HG03280 (cell line): ENCODE measurements around the gene ASPG.

ENCODE experiments used
- ATAC-seq: cut with Tn5 transposase; IDR thresholded peaks from one replicate; pipeline ENCODE4 v1.9.1; 2021; ENCODE audit warnings: mild to moderate bottlenecking, moderate library complexity; ENCODE audit not compliant: unreplicated experiment

Gene ASPG

DNA sequence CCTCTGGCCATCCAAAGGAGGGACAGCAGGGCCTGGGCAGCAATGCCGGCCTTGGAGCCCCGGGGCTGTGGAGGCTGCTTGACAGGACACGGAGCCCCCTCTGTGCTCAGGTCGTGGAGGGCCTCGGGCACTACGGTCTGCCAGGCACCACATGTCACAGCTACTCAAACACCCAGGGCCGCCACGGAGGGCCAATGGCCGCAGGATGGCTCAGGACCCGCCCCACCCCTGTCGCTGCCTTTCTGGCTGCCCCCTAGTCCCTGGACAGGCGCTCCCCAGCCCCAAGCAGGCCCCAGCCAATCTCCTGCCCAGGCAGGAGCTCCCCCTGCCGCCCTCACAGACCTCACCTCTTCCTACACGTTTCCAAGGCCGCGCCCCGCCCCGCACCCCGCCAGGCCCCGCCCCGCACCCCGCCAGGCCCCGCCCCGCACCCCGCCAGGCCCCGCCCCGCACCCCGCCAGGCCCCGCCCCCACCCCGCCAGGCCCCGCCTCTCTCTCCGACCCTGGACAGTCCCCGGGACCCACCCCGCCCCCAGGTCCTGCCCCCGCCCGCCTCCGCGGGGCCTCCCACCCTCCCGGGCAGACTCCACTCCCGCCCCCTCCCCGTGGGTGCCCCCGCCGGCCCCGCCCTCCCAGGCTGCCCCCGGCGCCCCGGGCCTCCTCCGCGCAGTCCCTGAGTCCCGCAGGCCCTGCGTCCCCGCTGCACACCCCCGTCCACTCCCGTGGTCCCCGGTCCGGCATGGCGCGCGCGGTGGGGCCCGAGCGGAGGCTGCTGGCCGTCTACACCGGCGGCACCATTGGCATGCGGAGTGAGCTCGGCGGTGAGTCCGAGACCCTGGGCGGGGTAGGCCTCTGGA is at the start of gene ASPG:
TSS of gene ASPG (plus strand) at position 669 of the 857 bp plus-strand sequence. CDS start at position 740, 71 bp downstream.
- no peak for ATAC-seq

DNA sequence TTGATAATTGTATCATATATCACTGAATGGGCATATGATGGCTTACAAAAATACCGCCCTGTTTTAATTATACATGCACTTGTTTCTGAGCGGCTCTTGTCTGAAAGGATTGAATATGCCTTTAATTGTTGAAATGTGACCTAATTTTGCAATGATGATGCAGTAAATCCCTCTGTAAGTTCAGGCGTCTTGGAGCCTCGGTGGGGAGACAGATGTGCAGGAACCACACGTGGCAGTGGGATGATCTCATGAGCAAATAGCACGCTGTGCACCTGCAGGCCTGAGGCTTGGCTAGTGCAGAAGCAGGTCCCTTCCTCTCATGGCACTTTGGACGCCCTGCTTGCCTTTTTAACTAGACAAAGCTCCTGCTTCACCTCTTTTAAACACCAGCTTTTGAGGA is 49.3 kb upstream of the ASPG start:
- ATAC-seq, result no peak

DNA sequence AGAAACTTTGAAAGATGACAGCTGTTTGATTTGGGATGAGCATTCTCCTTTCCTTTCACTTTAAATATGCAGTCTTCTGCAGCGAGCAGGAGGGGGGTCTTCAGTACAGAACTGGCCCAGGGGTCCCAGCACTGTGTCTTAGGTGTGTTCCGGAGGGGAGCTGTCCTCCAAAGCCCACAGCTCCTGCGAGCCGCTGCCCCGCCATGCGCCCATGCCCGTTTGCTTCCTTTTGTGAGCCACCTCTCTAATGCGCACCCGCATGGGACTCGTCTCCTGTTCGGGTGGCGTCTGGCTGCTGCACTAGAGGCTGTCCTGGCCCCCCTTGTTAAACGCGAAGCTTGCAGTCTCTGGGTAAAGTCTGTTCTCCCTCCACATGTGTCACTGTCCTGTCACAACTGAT is 48.4 kb upstream of the ASPG start:
- ATAC-seq, result no peak

DNA sequence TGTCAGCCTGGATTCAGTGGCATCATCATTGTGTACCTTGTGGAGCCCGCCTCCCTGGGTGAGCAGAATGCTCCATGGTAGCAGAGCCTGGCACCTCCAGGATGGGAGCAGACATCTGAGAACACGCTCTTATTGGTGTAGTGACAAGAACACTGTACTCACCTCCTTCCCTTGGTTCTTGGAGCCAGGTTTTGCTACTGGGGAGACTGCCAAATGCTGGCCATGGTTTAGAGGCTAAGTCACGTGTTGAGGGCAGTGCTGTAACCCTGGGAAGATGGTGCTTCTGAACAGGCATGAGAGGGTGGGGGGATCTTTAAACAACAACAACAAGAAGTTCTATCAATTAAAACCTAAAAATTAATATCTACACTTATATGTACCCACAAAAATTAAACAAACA is 47.6 kb upstream of the ASPG start:
- ATAC-seq, result no peak

DNA sequence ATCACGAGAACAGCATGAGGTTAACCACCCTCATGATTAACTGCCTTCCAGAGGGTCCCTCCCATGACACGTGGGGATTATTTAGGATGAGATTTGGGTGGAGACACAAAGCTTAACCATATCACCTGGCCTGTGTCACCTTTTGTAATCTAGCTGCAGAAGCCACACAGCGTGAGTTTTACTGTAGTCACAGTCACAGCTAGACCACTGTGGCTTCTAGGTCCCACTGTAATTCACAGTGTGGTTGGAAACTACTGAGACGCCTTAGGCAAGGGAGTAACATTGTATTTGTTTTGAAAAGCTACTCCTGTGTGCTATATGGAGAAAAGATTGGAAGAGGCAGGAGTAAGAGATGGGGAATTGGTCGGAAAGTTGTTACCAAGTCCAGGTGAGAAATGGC is 46.3 kb upstream of the ASPG start:
- ATAC-seq, result no peak

DNA sequence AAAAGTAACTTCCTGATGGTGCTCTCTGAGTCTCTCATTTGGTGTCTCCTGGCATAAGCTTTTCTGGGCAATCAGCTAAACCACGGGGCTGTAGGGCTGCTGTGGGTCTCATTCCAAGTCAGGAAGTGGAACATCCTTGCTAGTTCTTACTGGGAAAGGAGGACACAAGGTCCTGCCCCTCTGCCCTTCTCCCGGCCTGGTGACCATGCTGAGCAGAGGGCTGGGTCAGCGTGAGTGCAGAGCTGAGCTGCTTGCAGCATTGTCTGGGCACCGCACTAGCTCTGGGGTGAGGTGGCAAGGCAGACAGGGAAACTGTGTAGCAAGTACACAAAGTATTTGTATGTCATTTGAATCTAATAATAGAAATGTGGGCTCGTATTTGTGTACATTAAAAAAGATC is 45.0 kb upstream of the ASPG start:
- ATAC-seq, result no peak

DNA sequence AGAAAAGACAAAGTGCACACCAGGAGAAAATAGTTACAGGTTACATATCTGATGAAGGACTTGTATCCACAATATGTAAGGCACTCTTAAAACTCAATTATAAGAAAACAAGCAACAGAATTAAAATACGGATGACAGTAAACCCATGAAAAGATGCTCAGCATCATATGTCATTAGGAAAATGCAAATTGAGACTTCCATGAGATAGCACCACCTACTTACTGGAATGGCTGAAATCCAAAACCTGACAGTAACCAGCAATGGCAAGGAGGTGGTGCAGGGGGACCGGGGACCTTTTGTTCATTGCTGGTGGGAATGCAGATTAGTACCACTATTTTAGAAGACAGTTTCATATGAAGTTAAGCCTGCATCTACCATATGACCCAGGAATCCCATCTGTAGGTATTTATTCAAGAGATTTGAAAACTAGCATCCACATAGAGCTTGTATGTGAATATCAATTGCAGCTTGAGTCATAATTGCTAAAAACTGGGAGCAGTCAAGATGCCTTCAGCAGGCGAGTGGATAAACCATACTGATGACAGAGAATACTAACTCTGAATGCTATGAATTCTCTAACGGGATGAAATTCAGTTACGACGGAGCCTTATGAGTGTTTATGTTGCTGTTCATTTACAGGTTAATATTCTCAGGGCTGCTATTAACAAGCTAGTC is 43.9 kb upstream of the ASPG start:
- no peak for ATAC-seq

DNA sequence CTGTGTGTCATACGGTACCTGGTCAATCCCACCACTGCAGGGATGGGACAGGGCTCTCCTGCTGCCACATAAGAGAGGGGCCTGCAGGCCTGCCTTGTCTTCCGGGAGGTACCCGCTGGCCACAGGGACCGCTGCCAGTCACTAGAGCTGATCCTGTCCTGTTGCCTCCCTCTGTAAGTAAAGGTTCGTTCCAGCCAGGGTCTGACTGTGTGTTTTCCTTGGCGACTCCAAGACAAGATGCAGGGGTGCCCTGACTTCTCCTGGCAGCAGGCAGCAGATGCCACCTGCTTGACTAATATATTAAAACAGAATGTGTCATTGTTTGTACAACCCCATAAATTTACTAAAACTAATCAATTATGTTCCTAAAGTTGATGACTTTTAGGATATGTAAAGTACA is 41.5 kb upstream of the ASPG start:
- no peak for ATAC-seq

DNA sequence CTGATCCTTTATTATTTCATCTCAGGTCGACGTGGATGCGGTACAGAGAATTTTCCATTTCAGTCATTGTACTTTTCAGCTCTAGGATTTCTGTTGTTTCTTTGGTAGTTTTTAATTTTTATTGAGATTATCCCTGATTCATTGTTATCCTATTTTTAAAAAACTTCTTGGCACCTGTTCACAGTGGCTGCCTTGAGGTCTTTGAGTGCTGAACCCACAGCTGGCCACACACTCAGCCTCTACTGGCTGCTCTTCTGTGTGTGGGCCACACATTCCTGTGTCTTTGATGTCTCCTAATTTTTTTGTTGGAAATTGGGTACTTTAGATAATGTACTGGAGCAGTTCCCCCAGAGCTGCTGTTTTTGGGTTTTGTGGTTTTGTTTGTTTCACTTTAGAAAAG is 37.7 kb upstream of the ASPG start:
- no peak for ATAC-seq

DNA sequence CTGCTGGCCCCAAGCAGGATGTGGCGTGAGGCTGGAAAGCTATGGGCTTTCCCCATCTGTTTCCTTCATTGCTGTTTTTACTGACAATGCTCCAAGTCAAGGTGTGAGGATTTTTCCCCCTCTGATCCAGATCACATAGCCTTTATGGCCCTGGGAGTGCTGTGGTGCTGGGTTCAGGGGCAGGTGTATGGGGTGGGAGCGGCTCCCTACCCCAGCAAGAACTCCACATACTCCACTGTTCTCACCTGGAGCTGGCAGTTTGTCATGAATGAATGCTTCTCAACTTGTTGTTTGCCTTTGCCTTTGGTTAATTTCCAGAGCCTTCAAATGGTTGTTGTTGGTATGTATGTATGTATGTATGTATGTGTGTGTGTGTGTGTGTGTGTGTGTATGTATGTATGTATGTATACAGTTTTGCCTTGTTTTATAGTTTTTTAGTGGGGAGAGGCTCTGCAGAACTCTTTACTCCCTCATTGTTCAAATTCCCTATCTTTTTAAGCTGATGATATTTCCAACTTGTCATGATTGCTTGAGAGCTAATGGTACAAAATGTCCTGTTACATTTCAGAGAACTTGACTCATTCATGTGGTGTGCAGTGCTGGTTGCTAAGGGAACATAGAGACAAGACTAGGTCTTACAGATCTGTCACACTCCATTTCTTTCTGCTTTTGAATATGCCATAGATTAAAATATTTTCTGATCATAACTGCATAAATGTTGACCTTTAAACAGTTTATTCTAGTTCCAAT is 36.6 kb upstream of the ASPG start:
- no peak for ATAC-seq

DNA sequence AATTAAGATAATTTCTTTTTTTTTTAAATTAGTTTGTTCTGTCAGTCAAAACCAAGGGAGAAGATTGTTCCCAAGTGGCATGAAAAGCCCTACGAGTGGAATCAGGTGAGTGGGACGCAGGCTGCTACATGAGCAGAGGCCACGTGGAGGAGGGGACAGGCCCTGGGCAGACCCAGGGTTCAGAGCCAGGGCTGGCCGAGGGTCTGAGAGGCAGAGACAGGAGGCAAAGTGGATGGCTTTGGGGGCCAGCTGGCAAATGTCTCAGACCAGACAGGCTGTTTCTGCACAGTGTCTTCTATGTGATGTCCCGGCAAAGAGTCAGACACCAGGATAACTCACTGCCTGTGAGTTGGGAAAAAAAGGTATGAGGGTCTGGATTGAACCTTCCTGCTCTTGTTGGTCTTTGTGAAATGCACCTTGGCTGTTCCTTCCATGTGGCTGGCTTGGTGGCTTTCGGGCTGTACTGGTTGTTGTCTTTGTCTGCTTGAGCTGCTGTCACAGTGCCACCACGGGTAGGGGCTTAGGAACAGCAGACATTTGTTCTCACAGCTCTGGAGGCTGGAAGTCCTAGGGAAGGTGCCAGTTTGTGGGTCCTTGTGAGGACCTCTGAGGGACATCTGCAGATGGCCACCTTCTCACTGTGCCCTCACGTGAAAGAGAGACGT is 35.8 kb upstream of the ASPG start:
- no peak for ATAC-seq

DNA sequence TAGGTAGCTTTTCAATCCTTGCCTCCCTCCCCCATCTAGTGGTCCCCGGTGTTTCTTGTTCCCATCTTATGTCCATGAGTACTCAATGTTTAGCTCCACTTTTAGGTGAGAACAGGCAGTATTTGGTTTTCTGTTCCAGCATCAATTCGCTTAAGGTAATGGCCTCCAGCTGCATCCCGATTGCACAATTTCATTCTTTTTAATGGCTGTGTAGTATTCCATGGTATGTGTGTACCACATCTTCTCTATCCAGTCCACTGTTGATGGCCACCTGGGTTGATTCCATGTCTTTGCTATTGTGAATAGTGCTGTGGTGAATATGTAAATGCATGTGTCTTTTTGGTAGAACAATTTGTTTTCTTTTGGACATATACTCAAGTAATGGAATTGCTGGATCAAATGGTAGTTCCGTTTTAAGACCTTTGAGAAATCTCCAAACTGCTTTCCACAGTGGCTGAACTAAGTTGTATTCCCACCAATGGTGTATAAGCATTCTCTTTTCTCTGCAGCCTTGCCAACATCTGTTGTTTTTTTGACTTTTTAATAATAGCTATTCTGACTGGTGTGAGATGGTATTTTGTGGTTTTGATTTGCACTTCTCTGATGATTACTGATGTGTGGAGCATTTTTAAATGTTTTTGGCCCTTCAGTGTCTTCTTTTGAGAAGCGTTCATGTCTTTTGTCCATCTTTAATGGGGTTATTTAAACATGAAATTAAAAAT is 34.2 kb upstream of the ASPG start:
- no peak for ATAC-seq

DNA sequence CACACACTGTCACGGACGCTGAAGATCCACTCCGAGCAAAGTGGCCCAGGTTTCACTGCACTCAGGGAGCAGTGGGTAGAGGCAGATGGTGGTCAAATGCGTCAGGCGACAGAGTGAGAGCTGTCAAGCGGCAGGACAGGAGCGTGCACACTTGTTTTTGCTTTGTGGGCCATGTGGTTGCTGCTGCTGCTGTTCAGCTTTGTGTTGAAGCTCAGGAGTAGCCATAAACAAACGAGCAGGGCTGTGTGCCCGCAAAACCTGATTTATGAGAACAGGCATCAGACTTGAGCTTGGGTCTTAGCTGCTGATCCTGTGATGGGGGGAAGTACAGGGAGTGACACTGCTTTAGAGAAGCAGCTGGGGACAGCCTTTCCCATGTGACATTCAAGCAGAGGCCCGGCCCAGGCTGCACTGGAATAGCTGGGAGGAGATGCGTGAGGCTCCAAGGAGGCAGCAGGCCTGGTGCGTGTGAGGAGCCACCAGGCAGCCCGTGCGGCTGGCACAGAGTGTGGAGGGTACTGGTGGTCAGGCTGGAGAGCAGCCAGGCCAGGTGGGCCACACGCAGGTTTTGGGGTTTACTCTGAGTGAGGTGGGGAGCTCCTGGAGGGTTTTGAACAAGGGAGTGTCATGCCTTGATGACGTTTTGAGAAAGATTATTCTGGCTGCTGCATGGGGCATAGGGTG is 31.1 kb upstream of the ASPG start:
- no peak for ATAC-seq

DNA sequence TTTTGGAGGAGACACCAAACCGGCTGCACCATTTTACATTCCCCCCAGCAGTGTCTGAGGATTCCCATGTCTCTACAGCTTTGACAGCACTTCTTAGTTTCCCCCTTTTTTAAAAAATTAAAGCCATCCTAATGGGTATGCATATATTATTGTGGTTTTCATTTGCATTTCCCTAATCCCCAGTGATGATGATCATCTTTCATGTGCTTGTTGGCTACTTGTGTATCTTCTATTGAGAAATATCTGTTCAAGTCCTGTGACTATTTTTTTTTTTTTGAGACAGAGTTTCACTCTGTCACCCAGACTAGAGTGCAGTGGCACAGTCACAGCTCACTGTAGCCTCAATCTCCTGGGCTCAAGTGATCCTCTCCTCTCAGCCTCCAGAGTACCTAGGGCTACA is 23.2 kb upstream of the ASPG start:
- ATAC-seq, result no peak

DNA sequence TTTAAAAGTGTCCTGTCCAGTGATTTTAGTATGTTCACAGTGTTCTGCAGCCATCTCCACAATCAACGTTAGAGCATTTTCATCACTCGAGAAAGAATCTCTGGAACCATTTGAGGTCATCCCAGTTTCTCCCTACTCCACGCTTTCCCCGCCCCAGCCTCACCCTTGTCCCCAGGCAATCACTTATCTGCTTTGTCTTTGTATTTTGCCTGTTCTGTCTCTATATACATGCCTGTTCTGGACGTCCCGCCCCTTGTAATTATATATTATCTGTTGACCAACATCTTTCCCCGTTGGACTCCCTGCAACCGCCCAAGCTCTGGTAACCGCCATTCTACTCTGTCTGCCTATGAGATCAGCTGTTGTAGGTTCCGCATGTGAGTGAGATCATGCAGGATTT is 21.5 kb upstream of the ASPG start:
- no peak for ATAC-seq

DNA sequence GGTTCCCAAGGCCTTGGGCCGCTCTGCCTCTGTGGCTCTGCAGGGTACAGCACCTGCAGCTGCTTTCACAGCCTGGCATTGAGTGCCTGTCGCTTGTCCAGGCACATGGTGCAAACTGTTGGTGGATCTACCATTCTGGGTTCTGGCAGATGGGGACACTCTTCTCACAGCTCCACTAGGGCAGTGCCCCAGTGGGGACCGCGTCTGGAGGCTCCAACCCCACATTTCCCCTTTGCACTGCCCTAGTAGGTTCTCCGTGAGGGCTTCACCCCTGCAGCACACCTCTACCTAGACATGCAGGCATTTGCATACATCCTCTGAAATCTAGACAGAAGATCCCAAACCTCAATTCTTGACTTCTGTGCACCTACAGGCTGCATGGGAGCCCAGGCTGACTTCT is 19.2 kb upstream of the ASPG start:
- no peak for ATAC-seq

DNA sequence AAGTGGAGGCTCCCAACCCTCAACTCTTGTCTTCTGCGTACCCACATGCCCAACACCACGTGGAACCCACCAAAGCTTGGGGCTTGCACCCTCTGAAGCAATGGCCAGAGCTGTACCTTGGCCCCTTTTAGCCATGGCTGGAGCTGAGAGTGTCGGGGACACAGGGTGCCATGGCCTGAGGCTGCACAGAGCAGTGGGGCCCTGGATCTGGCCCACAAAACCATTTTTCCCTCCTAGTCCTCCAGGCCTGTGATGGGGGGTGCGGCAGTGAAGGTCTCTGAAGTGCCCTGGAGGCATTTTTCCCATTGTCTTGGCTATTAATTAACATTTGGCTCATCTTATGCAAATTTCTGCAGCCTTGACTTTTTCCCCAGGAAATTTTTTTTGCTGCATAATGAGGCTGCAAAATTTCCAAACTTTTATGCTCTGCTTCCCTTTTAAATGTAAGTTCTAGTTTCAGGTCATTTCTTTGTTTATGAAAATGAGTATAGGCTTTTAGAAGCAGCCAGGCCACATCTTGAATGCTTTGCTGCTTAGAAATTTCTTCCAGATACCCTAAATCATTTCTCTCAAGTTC is 18.7 kb upstream of the ASPG start:
- ATAC-seq, result no peak

DNA sequence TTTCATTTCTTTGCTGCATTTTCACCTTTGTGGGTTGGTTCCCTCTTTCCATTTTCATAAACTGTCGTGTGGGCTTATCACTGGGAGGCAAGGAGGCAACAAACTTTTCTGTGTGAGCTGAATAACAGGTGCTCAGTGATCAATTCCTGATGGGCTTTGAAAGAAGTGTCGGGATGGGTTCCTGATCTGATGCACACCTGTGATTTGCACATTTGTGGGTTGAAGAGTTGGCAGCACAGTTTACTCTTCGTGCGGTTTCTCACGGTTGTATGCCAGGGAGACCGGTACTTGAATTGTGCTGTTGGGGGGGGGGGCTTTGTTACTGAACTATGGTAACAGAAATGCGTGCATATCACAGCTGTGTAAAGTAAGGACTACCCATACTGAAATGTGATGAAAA is 16.0 kb upstream of the ASPG start:
- no peak for ATAC-seq

DNA sequence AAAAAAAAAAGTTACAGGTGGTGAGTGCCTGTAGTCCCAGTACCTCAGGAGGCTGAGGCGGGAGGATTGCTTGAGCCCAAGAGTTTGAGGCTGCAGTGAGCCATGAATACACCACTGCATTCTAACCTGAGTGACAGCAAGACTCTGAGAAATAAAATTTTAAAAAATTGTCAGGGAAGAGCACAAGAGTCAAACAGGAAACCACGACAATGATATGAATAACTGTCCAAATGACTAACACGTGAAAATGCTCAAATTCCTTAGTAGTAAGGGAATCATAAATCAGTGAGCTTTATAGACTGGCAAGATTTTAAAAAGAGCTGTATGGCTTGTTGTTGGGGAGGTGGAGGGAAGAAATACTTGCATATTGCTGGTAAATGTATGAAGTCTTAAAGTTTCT is 12.9 kb upstream of the ASPG start:
- ATAC-seq, result no peak

DNA sequence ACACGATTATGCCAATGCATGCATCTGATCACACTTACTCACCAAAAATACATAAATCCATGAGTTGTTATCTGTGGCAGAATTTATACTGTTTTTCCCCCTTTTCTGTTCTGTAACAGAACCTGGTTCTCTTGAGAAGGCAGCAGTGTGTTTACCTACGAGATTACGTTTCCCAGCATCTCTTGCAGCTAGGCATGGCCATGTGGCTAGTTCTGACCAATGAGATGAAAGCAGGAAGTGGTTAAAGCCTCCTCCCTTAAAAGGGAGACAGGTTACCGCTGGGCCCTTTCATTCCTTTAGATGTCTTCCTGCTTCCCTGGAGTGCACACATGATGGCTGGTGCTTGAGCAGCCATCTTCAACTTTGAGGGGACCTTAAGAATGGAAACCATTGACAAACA is 11.7 kb upstream of the ASPG start:
- no peak for ATAC-seq
